K562 (cell line): ENCODE measurements around the gene ANKS3. TPM values are rescaled to one million over a fixed set of nuclear protein-coding genes. Genes with fewer than 3 reads are reported as not detected.

ENCODE experiments used
- ATAC-seq: fragments of 200-7000 bp; cut with Tn5 transposase; 3 replicates; pipeline ENCODE4 v1.9.1; 2020; ENCODE audit warnings: moderate library complexity
- BruUV-seq: library from RNA; stranded (reverse); fragments of 400-500 nt; replicated peaks from 2 replicates; lab custom pipeline; 2021; lab: Mats Ljungman, UMichigan
- CTCF ChIA-PET: fragments of 300-600 bp; formaldehyde crosslinking; extraction: SDS; loops from one replicate; lab custom pipeline; 2021; ENCODE audit warnings: low intra/inter-chr PET ratio; lab: Yijun Ruan, JAX
- POLR2A ChIA-PET: fragments of 300-600, 350-650 bp; sonication (Branson Sonifier 250); formaldehyde crosslinking; extraction: SDS; loops from one replicate; lab custom pipeline; 2021; ENCODE audit warnings: antibody characterized with exemption, inconsistent platforms; lab: Yijun Ruan, JAX
- DNase-seq, 4 experiments: peaks; one replicate each; pipeline versions ENCODE4 v3.0.0 to v3.0.0-alpha.2; 2011 to 2018; ENCODE audit warnings: low spot score in 3 of 4, mixed read lengths in 3 of 4; ENCODE audit errors: extremely low read depth in 1 of 4
- FAIRE-seq: peaks from 2 replicates; lab custom pipeline; 2011; peaks lifted over from hg19 to GRCh38; lab: Jason Lieb, UNC
- H2AFZ ChIP-seq: 2 replicates; pipeline ENCODE4 v1.6.0; 2011; ENCODE audit warnings: low read depth, low read length, control low read depth, inconsistent platforms
- H3K27ac ChIP-seq: fragments of 200-600 bp; 3 replicates; pipeline ENCODE4 v1.8.0; 2011; ENCODE audit warnings: low read depth, mild to moderate bottlenecking, control low read depth, inconsistent platforms, low read length, moderate library complexity, mixed read lengths; ENCODE audit errors: extremely low read depth
- H3K27me3 ChIP-seq, 2 experiments: fragments of 300-600 bp in 1 of 2; 2 replicates in 1 of 2; 3 replicates in 1 of 2; pipeline versions ENCODE4 v1.6.0 to v1.8.0; 2011; ENCODE audit warnings: inconsistent platforms in 2 of 2, low read length in 2 of 2, mild to moderate bottlenecking in 1 of 2, mixed read lengths in 1 of 2, moderate library complexity in 1 of 2; ENCODE audit not compliant: control insufficient read depth in 2 of 2, insufficient read depth in 2 of 2
- H3K36me3 ChIP-seq: fragments of 300-600 bp; 3 replicates; pipeline ENCODE4 v1.8.0; 2011; ENCODE audit warnings: mild to moderate bottlenecking, low read length, inconsistent platforms; ENCODE audit not compliant: control insufficient read depth, insufficient read depth
- H3K4me1 ChIP-seq, 2 experiments: fragments of 200-600 bp in 1 of 2; replicated peaks in 1 of 2; 2 replicates in 1 of 2; 3 replicates in 1 of 2; pipeline versions ENCODE4 v1.5.1 to v1.8.0; 2011; ENCODE audit warnings: inconsistent platforms in 2 of 2, low read length in 2 of 2, mild to moderate bottlenecking in 1 of 2, mixed read lengths in 1 of 2, moderate library complexity in 1 of 2; ENCODE audit not compliant: control insufficient read depth in 2 of 2, insufficient read depth in 2 of 2
- H3K4me2 ChIP-seq: 2 replicates; pipeline ENCODE4 v1.6.1; 2011; ENCODE audit warnings: low read length, control low read depth, inconsistent platforms, mixed read lengths; ENCODE audit not compliant: insufficient read depth
- H3K4me3 ChIP-seq: fragments of 200-600 bp; sonication (generic), shearing (Covaris generic); 2 replicates; pipeline ENCODE4 v1.5.1; 2016; ENCODE audit warnings: control low read depth, inconsistent platforms
- H3K79me2 ChIP-seq: fragments of 200-600 bp; 3 replicates; pipeline ENCODE4 v1.8.0; 2011; ENCODE audit warnings: low read length, inconsistent platforms; ENCODE audit not compliant: control insufficient read depth, insufficient read depth
- H3K9ac ChIP-seq, 2 experiments: 2 replicates each; pipeline versions ENCODE4 v1.6.0 to v1.6.1; 2011; ENCODE audit warnings: low read depth in 2 of 2, low read length in 2 of 2, control low read depth in 1 of 2, inconsistent platforms in 1 of 2, mild to moderate bottlenecking in 1 of 2, mixed read lengths in 1 of 2; ENCODE audit not compliant: insufficient read depth in 1 of 2
- H3K9me1 ChIP-seq: one replicate; pipeline ENCODE4 v1.6.0; 2011; ENCODE audit warnings: inconsistent platforms, mild to moderate bottlenecking, low read length, moderate library complexity; ENCODE audit not compliant: control insufficient read depth, insufficient read depth
- H3K9me3 ChIP-seq: replicated peaks from 2 replicates; pipeline ENCODE4 v1.5.1; 2011; ENCODE audit warnings: low read depth, low read length, inconsistent platforms; ENCODE audit not compliant: control insufficient read depth, insufficient read depth
- H4K20me1 ChIP-seq: replicated peaks from 2 replicates; pipeline ENCODE4 v1.6.1; 2011; ENCODE audit warnings: low read length, inconsistent platforms, mixed read lengths; ENCODE audit not compliant: control insufficient read depth, insufficient read depth
- ATF2 ChIP-seq: sonication (generic); formaldehyde crosslinking; IDR thresholded peaks from 2 replicates; pipeline ENCODE4 v1.8.1; 2022; ENCODE audit warnings: missing genetic modification reagents
- EHMT2 ChIP-seq: fragments of 450-650 bp; IDR thresholded peaks from 2 replicates; pipeline ENCODE4 v1.6.1; 2018; ENCODE audit warnings: antibody characterized with exemption
- MIER1 ChIP-seq: fragments of 450-650 bp; IDR thresholded peaks from 2 replicates; pipeline ENCODE4 v1.6.1; 2016; ENCODE audit warnings: antibody characterized with exemption, mild to moderate bottlenecking, low read depth
- NFATC3 ChIP-seq: fragments of 450-650 bp; IDR thresholded peaks from 2 replicates; pipeline ENCODE4 v1.6.1; 2017; ENCODE audit warnings: mild to moderate bottlenecking
- POLR2G ChIP-seq: fragments of 200-400 bp; formaldehyde crosslinking; IDR thresholded peaks from 2 replicates; pipeline ENCODE4 v1.6.1; 2017; ENCODE audit warnings: low read depth, mild to moderate bottlenecking, antibody characterized with exemption, low read length, moderate library complexity
- PYGO2 ChIP-seq: fragments of 450-650 bp; IDR thresholded peaks from 2 replicates; pipeline ENCODE4 v1.6.1; 2016; ENCODE audit warnings: mild to moderate bottlenecking, missing genetic modification characterization, moderate library complexity, missing compliant biosample characterization
- RFX1 ChIP-seq: fragments of 450-650 bp; IDR thresholded peaks from 2 replicates; pipeline ENCODE4 v1.6.1; 2016; ENCODE audit warnings: mild to moderate bottlenecking, moderate library complexity
- TCF7L2 ChIP-seq: fragments of 150-350 bp; IDR thresholded peaks from 2 replicates; pipeline ENCODE4 v1.6.1; 2016; ENCODE audit warnings: low read depth, mild to moderate bottlenecking, low read length, moderate library complexity
- ZNF583 ChIP-seq: fragments of 250-450 bp; sonication (Bioruptor Pico); IDR thresholded peaks from 2 replicates; pipeline ENCODE4 v1.4.0; 2020
- ZNF696 ChIP-seq: fragments of 250-450 bp; sonication (Bioruptor Pico); conservative IDR thresholded peaks from 2 replicates; pipeline ENCODE4 v1.4.0; 2020; ENCODE audit warnings: mild to moderate bottlenecking, moderate library complexity
- WGBS: fragments of 100-300 bp; shearing (Covaris generic); methylation state at CpG from one replicate; pipeline ENCODE4 v1.1.6; 2016; ENCODE audit warnings: low coverage, mixed read lengths; ENCODE audit not compliant: insufficient coverage; ENCODE audit errors: missing lambda C conversion rate; 5-methylcytosine and 5-hydroxymethylcytosine counted together
- in situ Hi-C: fragments of 300-500 bp; cut with MboI; formaldehyde crosslinking; loops from 4 replicates; pipeline ENCODE4 v1.15.0; 2018; ENCODE audit warnings: inconsistent platforms, mixed read lengths
- intact Hi-C: fragments of 100-400 bp; cut with micrococcal nuclease; formaldehyde crosslinking; loops from 2 replicates; pipeline ENCODE4 v1.14.2; 2022
- polyA plus RNA-seq, 8 experiments: library from polyadenylated mRNA; depleted of rRNA in 4 of 8; stranded (reverse) in 5 of 8; unstranded in 3 of 8; fragments of >200 nt; fragmentation: Nextera tagmentation in 2 of 8; fragmentation: Illumina TruSeq in 1 of 8; extraction: Ambion mirVana in 2 of 8; extraction: Trizol in 1 of 8; gene quantifications; 2 replicates each; pipeline versions ENCODE4 v1.2.1 to v1.2.3, GENCODE V29; 2011 to 2014; ENCODE audit warnings: inconsistent platforms in 1 of 8, missing spikeins in 1 of 8
- total RNA-seq, 7 experiments: library from RNA; depleted of rRNA in 6 of 7; stranded (reverse); fragments of >200 nt in 6 of 7; fragmentation: Illumina TruSeq in 2 of 7; extraction: Trizol in 2 of 7; gene quantifications; 2 replicates each; pipeline versions ENCODE4 v1.2.1 to v1.2.3, GENCODE V29; 2011 to 2021; ENCODE audit warnings: low replicate concordance in 1 of 7

Gene ANKS3
- total and polyA plus RNA-seq, 9 of the 15 experiments (the other 6 are each of a cell fraction or from before 2014, with no cell fraction given): 0.43 to 25.7 (median 14.8) TPM

GRCh38 chr16:4656695-4657686 lies 77.1 kb downstream of the ANKS3 start:
- ATAC-seq (no peak), FAIRE-seq (no peak), DNase-seq (no peak)
- H2AFZ ChIP-seq: no peak overlapping the region
- BruUV-seq: no TSS peak
- no peaks in the 10 kb centered on the region for H4K20me1 ChIP-seq
- H3K9ac ChIP-seq: peak overlapping the region in 1 of 2 experiments; percentile 20; a peak in 1 of 4 replicates
- WGBS: 92% methylated on average over 14 of the region's 25 CpGs
- no peak overlapping the region for H3K4me2 ChIP-seq
- intact Hi-C loops (no loop called here), in situ Hi-C loops (no loop called here)
- ChIA-PET CTCF (interaction anchor here (0.6 kb wide), 1 partner anchor 56 kb away, joined by 4 read pairs; no protein-coding TSS in a partner anchor), POLR2A (no interaction called here)
- no peaks in the 10 kb centered on the region for H3K9me3 ChIP-seq
- H3K27ac ChIP-seq: no peak overlapping the region
- H3K27me3 ChIP-seq: no peaks in the 10 kb centered on the region
- peaks cover 61% of the 10 kb centered on the region; the same call in 2 of the 3 replicates for H3K36me3 ChIP-seq
- peaks cover 0 to 20% of the 10 kb centered on the region in 2 experiments; a peak in 2 of 5 replicates for H3K4me1 ChIP-seq
- no peaks in the 10 kb centered on the region for H3K9me1 ChIP-seq
- H3K79me2 ChIP-seq: no peaks in the 10 kb centered on the region
- TF ChIP-seq PYGO2 (tag) (no peak), POLR2G (peak; percentile 45; the same call in 1 of the 2 replicates)
- H3K4me3 ChIP-seq: no peak overlapping the region

- no peaks in the 10 kb centered on the region for H3K79me2 ChIP-seq
- CTCF ChIA-PET: no interaction called here
- FAIRE-seq (no peak), ATAC-seq (no peak), DNase-seq (no peak)
- H3K4me1 ChIP-seq: peaks cover 0 to 20% of the 10 kb centered on the region in 2 experiments; a peak in 2 of 5 replicates
- in situ Hi-C loops: no loop called here
- POLR2A ChIA-PET: no interaction called here
- H3K36me3 ChIP-seq: peaks cover 64% of the 10 kb centered on the region; the same call in 2 of the 3 replicates
- H3K27me3 ChIP-seq: no peaks in the 10 kb centered on the region
- BruUV-seq: no TSS peak
- H3K27ac ChIP-seq: no peak overlapping the region
- no peaks in the 10 kb centered on the region for H3K9me3 ChIP-seq
- H3K4me2 ChIP-seq: no peak overlapping the region
- 94% methylated on average over 12 of the region's 12 CpGs for WGBS
- no peak overlapping the region for H2AFZ ChIP-seq
- intact Hi-C loops: no loop called here
- H3K9me1 ChIP-seq: no peaks in the 10 kb centered on the region
- TF ChIP-seq EHMT2: no peak
- TF ChIP-seq TCF7L2: no peak
- no peak for TF ChIP-seq ZNF583
- no peak for TF ChIP-seq NFATC3
- no peak for TF ChIP-seq MIER1
- no peak for TF ChIP-seq ATF2 (CRISPR knock-in tag)
- TF ChIP-seq ZNF696 (CRISPR knock-in tag): no peak
- TF ChIP-seq RFX1: no peak
- no peak overlapping the region for H3K9ac ChIP-seq
- H3K4me3 ChIP-seq: no peak overlapping the region
- no peaks in the 10 kb centered on the region for H4K20me1 ChIP-seq
Observed at GRCh38 chr16:4656221-4656620, 77.8 kb downstream of the ANKS3 start.
